ENCODE measurements around the gene IQSEC1.

The IQSEC1 gene

DNA sequence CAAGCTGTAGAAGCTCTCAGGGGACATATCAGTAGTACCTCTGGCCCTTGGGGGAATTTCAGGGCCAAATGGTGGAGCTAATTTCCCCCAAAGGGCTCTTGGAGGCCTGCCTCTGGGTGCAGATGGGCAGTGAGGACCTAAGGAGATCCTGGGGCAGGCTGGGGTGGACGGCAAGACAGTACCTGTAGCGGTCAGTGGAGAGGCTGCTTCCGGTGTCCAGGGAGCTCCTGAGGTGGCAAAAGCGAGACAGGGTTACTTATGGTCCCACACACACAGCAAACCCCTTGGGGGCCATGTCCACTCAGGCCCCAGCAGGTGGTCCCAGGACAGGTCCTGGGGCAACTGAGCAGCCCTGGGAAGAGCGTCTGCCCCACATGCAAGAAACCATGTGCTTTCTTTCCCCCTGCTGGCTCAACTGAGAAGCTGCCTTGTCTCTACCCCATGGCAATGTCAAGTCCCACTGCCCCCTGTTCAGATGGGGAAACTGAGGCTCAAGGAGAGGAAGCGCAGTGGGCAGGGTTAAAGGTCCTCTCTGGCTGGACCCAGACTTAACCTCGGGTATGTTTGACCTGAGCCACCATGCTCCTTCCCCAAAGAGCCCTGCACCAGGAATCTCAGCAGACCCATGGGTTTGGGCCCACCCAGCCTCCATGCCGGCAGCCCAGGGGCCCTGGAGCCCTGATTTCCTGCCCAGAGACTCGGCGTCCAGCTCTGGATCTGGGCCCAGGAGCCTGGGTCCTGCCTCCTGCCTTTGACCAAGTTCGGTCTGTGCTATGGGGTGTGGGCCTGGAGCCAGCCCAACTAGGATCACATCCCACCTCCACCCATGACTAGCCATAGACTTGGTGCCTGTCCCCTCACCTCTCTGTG, 25.7 kb downstream of the IQSEC1 start:
- DNase-seq = no peak

DNA sequence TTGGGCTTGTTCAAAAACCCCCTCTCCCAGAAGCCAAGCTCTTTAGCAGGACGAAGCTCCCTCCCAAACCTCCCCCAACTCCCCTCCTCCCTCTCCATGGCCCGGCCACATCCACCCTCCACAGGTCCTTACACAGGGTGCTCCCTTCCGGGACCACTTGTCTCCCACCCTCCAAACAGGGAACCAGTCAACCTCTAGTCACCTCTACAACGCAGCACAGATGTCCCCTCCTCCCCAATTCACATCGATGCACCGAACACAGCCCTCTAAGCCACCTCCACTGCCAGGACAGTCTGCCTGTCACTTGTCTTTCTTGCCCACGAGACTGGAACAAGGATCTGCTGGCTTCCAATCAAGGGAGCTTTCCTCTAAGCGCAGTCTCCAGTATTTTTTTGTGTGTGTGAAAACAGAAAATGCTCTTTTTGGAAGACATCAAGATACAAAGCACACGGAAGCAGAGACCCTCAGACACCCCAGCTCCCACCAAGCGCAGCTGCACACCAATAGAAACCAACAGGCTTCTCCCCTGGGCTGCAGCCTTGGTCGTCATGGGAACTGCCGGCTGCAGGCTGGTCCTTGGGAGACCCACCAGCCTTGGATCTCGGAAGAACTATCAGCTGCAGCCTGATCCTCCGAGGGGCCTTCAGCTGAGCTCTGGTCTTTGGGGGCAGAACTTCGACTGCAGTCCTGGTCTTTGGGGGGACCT, 26.5 kb downstream of the IQSEC1 start:
- no peak for DNase-seq

DNA sequence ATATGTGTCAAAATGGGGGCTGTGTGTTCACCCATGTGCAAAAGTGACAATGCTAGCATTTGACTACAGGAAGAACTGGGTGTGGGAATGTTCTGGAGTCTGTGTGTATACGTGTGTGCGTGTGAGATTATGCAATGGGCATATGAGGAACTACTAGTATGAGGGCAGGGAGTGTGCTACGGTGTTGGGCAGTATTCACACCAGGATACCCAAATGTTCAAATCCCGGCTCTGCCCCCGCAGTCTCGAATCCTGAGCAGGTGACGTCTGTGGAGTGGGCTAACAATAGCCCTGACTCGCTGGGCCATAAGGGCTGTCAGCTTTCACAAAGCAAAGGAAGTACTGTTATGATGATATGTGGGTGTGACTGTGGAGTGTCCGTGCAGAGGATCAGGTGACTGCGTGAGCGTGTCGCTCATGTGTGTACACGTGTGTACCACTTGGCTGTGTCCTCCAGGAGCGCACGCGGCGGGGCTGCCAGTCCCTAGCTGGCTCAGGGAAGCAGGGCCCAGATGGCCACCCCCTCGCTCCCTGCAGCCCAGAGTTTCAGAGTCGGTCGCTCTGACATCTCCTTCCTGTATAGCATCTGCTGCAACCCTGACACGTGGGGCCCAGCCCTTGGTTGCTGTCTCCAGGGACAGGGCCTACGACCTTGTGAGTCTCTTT, 27.2 kb downstream of the IQSEC1 start:
- peak in 1 of 3 experiments; percentile 20 for DNase-seq

DNA sequence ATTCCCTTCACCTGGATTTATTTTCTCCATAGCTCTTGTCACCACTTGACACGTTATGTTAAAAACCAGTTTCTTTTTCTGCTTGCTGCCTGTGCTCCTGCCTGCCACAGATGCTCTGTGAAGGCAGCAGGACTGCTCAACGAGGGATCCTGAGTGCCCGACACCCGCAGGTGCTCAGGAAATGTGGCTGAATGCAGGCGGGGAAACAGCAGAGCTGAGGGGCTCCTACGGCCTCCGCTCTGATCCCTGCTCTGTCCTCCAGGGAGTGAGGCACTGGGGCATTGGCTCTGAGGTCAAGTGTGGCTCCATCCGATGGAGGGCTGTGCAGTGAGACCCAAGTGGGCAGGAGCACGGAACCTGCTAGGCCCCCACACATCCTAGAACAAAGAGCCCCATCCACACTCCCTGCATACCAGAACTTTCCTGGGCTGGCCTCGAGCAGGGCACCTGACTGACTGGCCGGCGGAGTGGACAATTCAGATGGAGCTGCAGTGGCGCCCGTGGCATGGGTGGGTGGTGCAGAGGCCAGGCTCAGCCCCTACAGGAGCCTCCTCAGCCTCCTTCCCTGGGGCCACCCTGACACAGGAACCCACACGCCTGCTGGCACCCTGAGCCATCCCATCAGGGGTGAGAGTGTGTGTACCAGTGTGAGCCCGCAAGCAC, 27.9 kb downstream of the IQSEC1 start:
- DNase-seq = peak in 1 of 3 experiments; percentile 26

DNA sequence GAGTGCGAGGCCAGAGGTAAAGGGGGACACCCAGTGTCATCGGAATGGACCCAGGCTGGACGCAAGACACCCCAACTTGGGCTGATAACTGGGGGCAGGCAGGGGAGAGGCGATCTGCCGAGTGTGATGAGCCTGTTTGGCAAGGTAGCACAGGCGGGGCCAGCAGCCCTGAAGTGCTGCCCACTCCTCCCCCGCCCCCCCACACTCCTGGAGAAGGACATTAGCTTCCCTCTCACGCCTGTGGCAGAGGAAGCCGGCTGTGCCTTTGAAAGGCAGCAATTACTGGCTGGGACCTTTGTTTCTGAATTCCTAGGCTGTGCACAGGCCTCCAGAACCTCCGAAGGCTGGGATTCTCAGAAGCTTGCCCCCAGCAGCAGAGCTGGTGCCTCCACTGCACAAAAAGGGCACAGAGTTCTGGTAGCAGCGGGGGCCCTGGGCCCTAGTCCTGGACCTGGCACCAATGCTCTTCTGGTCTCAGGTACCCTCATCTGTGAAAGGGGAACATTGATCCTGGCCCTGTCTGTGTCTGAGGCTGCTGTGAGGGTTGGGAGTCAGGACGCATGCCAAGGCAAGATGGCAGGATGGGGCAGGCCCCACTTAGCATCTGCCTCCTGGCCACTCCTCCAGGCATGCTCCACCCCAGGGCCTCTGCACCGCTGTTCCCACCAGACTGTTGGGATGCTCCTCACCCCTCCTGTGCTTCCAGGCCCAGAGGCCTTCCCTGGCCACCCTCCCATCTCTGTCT, 28.6 kb downstream of the IQSEC1 start:
- peak in 2 of 3 experiments; percentile 6 for DNase-seq

DNA sequence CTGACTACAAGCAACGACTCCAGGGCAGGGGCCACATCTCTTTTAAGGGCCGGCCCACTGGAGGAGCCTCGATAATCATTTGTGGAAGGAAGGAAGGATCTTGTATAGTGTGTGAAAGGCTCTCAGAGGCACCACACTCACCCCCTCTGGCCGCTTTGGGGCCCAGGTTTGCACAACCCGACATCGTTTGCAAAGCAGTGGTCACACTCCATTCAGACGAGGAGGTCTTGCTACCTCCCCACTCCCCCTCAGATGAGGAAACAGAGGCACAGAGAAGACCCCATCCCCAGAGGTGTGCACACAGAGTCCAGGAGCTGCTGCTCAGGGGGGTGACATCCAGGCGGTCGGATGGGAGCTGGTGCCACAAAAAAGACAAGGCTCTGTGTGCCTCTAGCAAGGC, 29.6 kb downstream of the IQSEC1 start:
- no peak for DNase-seq

DNA sequence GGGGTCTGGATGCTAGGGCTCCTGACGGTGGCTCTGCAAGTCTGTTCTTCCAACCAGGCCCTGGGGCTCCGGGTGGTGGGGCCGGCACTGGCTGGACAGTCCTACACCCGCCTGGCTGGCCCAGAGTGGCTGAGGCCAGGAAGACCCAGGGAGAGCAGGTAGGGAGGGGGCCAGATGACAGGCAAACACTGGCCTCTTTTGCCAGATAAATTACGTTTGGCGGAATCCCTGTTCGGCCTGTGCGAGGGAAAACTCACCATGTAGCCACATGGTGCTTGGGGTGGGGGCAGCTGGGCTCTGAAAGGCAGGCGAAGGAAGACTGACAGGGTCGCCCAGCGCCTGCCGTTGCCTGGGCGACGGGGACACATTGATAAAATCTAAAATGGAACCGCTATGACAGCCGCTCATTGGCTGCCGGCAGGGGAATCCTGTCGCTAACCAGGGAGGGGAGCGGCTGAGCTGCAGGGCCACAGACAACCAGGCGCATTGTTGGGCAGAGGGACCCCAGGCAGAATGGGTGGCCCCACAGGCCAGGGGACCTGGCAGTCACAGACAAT, 30.4 kb downstream of the IQSEC1 start:
- DNase-seq = no peak

DNA sequence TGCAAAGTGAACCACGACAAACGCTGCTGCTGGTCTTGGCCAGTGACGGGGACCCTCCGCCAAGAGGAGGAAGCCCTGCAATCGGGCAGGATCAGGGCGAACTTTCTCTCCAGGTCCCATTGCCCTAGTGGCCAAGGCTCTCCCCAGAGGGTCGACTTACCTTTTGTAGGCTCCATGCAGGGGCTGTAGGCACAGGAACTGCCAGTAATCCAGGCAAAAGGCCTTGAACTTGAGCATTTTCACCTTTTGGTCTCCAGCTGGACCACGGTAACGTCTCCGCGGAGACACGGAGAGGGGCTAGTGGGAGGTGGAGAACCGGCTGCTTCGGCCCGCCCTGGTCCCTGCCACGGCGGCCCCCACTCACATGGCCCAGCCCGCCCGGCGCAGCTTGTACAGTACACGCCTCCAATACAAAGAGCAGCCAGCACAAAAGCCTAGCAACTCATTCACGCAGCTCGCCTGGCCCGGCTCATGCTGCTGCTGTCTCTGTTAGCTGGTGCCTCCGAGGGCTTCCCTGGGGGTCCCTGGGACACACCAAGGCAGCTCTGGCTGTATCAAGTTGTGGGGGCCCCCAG, 31.0 kb downstream of the IQSEC1 start:
- no peak for DNase-seq

DNA sequence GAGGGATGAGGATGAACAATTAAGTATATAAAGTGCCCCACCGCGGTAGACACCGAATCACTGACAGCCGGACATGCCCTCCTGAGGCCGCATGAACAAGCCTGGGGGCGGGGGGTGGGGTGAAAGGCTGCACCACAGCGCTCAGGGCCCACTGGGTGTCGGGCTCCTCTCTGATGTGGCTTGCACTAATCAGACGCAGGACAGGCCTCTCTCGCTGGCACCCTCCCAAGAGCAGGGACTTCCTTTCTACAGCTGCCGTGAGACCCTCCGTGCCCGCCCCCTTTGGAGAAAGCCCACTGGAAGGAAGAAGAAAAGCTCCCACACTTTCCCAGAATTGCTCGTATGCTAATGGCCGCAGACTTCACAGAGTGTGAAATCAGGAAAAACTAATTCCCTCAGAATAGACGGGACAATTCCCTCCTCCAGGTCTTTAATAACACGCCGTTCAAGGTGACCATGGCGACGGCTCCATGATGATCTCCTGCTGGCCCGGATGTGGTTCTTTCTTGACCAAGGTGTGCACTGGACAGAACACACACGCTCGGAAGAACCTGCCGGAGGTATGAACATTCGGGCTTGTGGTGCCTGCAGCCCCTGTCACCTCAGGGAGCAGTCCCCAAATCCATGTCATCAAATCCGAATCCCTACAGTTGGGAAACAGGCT, 32.0 kb downstream of the IQSEC1 start:
- DNase-seq = no peak

DNA sequence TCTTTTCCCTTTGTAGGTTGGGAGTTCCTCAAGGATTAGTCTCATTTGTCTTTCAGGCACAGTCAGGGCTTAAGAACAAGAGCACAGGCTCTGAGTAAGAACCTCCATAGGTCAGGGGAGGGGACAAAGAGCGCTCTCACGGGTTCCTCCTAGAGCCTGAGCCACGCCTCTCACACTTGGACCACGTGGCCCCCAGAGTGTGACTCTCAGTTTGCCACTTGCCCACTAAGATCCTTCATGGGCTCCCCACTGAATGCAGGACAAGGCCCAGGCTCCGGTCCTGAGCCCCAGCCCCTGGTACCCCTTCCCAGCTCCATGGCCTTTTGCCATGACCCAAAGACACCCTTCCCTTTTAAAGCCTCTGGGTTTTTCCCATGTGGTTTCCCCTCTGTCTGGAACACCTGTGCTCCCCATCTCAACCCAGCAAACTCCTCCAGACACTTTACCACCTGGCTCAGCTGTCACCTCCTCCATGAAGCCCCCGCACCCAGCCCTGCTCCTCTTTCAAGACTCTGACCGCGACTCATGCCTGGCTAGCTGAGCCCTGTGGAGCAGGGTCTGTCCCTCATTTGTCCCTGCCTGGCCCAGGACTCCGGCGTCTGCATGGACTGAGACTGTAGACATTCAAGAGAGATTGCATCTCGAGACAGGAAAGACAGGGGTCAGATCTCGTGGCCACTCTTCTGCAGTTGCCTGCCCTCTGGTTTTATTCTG, 32.7 kb downstream of the IQSEC1 start:
- DNase-seq = no peak

DNA sequence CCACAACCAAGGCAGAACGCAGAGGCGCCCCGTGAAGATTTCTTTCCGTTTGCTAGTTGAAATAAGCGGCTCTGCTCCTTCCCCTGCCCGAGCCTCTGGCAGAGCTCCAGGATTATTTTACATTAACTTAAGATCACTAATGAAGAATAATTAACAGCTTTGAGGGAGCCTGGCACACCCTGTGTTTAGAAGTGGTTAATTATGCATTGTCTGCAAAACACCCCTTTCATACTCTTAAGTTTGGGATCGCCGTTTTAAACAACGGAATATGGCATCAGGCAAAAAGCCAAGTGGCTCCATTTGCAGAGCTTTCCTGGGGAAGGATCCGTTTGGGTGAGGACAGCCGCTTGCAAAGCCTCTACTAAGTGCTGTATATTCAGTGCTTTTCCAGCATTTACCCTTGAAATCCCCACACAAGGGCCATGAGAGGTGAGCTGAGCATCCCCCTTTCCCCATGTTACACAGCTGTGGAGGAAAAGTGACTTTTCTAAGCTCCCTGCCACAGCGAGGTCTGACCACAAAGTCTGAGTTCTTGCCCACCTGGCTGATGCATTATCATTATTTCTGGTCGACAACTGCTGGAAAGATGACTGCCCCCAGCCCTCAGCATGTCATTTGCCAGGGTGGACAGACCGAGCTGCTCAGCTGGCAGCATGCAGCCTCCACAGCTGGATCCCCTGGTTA, 33.9 kb downstream of the IQSEC1 start:
- DNase-seq = peak in 2 of 3 experiments; percentile 61 to 81

DNA sequence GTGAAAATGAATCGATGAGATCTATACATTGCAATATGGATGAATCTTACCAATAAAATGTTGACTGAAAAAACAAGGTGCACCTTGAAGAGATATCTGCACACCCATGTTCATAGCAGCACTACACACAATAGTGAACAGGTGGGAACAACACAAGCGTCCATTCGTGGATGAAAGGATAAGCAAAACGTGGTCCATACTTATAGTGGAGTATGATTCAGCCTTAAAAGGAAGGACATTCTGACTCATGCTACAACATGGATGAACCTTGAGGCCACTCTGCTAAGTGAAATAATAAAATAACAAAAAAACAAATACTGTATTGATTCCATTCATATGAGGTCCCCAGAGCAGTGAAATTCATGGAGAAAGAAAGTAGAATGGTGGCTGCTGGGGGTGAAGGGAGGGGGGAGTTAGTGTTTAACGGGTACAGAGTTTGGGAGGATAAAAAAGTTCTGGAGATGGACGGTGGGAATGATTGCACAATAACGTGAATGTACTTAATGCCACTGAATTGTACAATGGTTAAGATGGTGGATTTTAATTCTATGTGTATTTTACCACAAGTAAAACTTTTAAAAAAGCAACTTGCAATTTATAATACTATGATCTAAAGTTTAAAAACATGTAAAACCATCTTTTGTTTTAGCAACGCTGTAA, 35.6 kb downstream of the IQSEC1 start:
- no peak for DNase-seq

DNA sequence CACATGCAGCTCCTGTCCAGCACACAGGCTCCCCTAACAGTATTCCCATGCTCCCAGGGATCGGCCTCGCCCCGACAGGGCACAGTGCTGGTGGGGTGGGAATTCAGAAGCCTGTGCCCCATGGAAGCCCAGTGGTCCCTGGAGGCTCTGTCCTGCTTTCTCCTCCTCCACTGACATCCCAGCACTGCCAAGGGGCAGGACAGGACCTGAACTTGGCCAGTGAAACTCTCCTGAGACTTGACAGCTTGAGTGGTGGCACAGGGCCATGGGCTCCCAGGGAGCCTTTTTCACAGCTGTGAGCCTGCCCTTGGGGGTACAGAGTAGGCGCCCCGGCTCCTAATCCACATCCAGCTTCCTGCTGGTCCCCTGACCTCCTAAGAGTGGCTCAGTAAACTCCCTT, 38.4 kb downstream of the IQSEC1 start:
- no peak for DNase-seq

DNA sequence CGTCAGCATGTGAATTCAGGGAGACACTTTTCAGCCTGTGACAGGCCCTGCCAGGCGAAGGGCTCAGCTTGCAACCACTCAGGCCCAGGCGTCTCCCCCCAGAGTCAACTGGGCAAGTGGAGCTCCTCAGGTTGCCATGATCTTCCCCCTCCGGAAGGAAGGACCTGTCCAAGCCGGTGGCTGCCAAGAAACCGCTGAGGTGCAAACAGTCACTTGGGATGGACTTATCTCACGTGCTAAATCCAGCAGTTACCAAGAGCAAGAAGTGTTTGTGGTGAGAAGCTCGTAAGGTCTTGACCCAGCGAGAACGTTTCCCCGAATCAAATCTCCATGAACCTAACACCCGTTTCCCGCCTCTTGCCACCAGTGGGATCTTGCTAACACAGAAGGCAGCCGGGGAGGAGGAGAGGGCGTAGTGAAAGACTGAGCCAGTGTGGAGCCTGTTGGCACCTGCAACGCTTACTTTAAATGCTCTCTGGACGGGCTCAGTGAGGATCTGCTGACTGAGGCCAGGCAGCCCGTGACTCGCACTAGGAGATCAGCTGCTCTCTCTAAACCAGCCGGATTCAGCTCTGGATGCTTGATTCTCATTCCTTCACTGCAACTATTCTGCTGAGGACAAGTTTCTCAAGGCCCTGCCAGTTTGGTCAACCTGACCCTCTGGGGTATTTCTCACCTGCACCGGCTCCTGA, 39.0 kb downstream of the IQSEC1 start:
- no peak for DNase-seq

DNA sequence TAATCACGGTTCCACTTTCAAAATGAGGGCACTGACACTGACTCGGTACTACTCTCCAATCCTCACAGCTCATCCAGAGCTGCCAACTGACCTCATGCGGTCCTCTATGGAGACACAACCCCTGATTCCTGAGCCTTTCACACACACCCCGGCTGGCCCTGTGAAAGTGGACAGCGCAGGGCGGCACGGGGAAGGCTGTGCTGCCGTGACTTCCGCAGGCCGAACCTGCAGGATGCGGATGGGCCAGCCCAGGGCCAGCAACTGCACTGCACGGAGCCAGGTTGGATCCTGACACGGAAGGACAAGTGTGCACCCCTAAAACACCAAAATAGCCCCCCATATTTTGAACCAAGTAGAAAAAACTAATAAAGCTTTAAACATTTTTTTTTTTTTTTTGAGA, 41.0 kb downstream of the IQSEC1 start:
- no peak for DNase-seq

DNA sequence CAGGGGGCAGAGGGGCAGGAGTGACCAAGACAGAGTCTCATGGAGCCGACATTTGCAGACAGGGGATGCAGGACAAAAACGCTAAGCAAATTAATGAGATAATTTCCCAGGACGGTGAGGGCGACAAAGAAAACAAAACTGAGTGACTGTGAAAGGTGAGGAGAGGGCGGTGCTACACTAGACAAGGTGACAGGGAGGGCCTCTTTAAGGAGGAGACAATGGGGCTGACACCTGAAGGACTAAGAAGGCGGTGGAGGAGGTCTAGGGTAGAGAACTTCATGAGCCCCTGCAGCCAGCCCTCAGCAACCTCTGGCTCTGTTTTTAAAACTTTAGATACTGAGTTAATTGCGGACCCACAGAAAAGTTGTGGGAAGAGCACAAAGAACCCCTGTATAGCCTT, 41.6 kb downstream of the IQSEC1 start:
- DNase-seq = no peak

DNA sequence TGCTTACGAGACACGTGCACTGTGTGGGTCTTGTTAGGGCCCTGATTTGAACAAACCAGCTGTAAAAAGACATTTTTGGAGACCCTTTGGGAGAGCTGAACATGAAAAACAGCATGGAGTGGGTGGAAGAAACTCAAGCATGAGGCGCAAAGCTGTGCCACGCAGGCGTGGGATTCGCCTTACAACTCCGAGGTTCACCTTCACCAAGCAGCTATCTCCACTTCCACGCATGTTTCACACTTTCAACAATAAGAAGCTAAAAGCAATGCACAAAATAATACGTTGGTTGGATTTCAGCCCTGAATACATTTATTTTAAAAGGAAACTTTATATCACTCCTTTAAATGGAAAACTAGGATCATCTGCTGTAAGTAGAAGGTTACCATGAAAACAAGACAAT, 42.5 kb downstream of the IQSEC1 start:
- no peak for DNase-seq

DNA sequence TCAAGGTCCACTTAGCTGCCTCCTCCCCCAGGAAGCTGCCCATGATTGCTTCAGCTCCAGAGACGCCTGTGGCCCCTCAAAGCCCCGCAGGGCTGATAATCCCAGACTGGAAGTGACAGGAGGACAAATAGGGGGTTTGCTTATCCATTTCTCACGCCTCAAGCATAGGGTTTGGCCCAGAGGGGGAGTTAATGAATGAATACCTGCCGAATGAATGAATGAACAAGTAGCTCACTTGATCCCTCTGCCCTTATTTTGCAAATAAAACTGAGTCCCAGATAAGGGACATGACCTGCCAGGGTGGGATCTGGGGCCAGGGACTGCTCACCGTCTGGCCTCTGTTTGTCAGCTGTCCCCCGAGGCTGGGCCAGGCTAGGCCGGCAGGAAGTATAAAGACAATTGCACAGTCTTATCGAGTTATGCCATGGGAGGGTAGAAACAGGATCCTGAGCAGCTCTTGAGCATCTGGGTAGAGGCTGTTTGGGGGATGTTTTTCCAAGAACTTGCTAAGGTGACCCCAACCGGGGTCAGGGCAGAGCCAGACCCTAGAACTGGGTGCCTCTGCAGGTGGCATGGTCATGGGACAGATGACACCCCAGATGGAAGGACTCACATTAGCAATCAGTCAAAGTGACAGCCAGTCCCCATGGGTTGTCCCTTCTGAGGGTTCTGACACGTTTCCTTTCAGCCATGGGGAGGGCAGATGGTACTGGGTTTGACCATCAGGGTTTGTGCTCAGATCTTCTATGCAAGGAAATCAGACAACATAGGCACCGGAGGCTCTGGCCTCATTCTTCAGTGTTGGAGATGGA, 45.0 kb downstream of the IQSEC1 start:
- no peak for DNase-seq

Measured in NCI-H1417 (cell line).